ENCODE measurements around the gene FAM177A1. TPM values are rescaled to one million over a fixed set of nuclear protein-coding genes. Genes with fewer than 3 reads are reported as not detected.

The FAM177A1 gene
- total RNA-seq, 4 donors from 2014 or later: 24.0 to 74.1 (median 46.3) TPM

- WGBS, 2 donors: 92 to 96% methylated on average over 2 of the region's 2 CpGs
- no peak for DNase-seq (ENCODE audit: low spot score in 2 of 2)
- no peaks in the 10 kb centered on the region for H3K4me1 ChIP-seq
- H3K36me3 ChIP-seq: peaks cover 0 to 84% (median 24%) of the 10 kb centered on the region in 3 donors
- TF ChIP-seq POLR2A (IDR thresholded peaks at IDR 0.05) (no peak), EP300 (IDR thresholded peaks at IDR 0.05) (no peak), CTCF (IDR thresholded peaks at IDR 0.05) (no peak)
- no peaks in the 10 kb centered on the region for H3K27me3 ChIP-seq
- peaks cover 0 to 5% (median 0%) of the 10 kb centered on the region in 4 donors for H3K9me3 ChIP-seq
- no peak overlapping the region for H3K27ac ChIP-seq
- H3K4me3 ChIP-seq: no peak overlapping the region
These were observed 66.6 kb downstream of the FAM177A1 start for GRCh38 chr14:35112641-35113040.

- Histone ChIP-seq H3K4me3 (no peak overlapping the region), H3K4me1 (peaks cover 0 to 4% (median 0%) of the 10 kb centered on the region in 4 donors), H3K9me3 (peaks cover 0 to 5% (median 0%) of the 10 kb centered on the region in 4 donors), H3K36me3 (peaks cover 0 to 77% (median 24%) of the 10 kb centered on the region in 3 donors), H3K27ac (no peak overlapping the region), H3K27me3 (no peaks in the 10 kb centered on the region)
- no peak for DNase-seq (ENCODE audit: low spot score in 2 of 2)
- 94 to 100% methylated on average over 4 of the region's 4 CpGs for WGBS, 2 donors
- TF ChIP-seq CTCF (IDR thresholded peaks at IDR 0.05) (no peak), POLR2A (IDR thresholded peaks at IDR 0.05) (no peak), EP300 (IDR thresholded peaks at IDR 0.05) (no peak)
These were observed 67.4 kb downstream of the FAM177A1 start for GRCh38 chr14:35113308-35113950.

GRCh38 chr14:35114036-35114435 lies 68.0 kb downstream of the FAM177A1 start:
- H3K9me3 ChIP-seq: peaks cover 0 to 5% (median 0%) of the 10 kb centered on the region in 4 donors
- H3K4me3 ChIP-seq: no peak overlapping the region
- H3K4me1 ChIP-seq: peaks cover 0 to 8% (median 0%) of the 10 kb centered on the region in 4 donors
- no peak for TF ChIP-seq EP300 (IDR thresholded peaks at IDR 0.05)
- no peak for TF ChIP-seq CTCF (IDR thresholded peaks at IDR 0.05)
- TF ChIP-seq POLR2A (IDR thresholded peaks at IDR 0.05): no peak
- no peak overlapping the region for H3K27ac ChIP-seq
- H3K36me3 ChIP-seq: peaks cover 0 to 70% (median 24%) of the 10 kb centered on the region in 3 donors
- no peaks in the 10 kb centered on the region for H3K27me3 ChIP-seq
- 84 to 85% methylated on average over 2 of the region's 2 CpGs for WGBS, 2 donors
- DNase-seq (ENCODE audit: low spot score in 2 of 2): no peak

GRCh38 chr14:35116242-35116641 lies 70.2 kb downstream of the FAM177A1 start:
- Histone ChIP-seq H3K4me1 (peaks cover 0 to 22% (median 5%) of the 10 kb centered on the region in 4 donors), H3K4me3 (no peak overlapping the region), H3K9me3 (peaks cover 0 to 5% (median 0%) of the 10 kb centered on the region in 4 donors), H3K27ac (no peak overlapping the region), H3K27me3 (no peaks in the 10 kb centered on the region), H3K36me3 (peaks cover 0 to 61% (median 17%) of the 10 kb centered on the region in 3 donors)
- TF ChIP-seq POLR2A (IDR thresholded peaks at IDR 0.05): no peak
- DNase-seq (ENCODE audit: low spot score in 2 of 2): no peak
- 94 to 98% methylated on average over 4 of the region's 4 CpGs for WGBS, 2 donors

GRCh38 chr14:35117112-35117511 lies 71.0 kb downstream of the FAM177A1 start:
- Histone ChIP-seq H3K4me1 (peaks cover 0 to 22% (median 5%) of the 10 kb centered on the region in 4 donors), H3K9me3 (peaks cover 0 to 1% (median 0%) of the 10 kb centered on the region in 4 donors), H3K36me3 (peaks cover 0 to 52% (median 9%) of the 10 kb centered on the region in 3 donors), H3K27ac (peak overlapping the region in 1 of 4 donors; percentile 5), H3K4me3 (no peak overlapping the region), H3K27me3 (no peaks in the 10 kb centered on the region)
- WGBS, 2 donors: 55 to 66% methylated on average over 2 of the region's 2 CpGs
- no peak for DNase-seq (ENCODE audit: low spot score in 2 of 2)
- no peak for TF ChIP-seq EP300 (IDR thresholded peaks at IDR 0.05)
- no peak for TF ChIP-seq CTCF (IDR thresholded peaks at IDR 0.05)
- TF ChIP-seq POLR2A (IDR thresholded peaks at IDR 0.05): no peak
